Bronchial epithelial cell (primary cell): Measurements from ENCODE around the gene CACHD1. TPM values are rescaled to one million over a fixed set of nuclear protein-coding genes. Genes with fewer than 3 reads are reported as not detected.

Experiments used
- DNase-seq: peaks from one replicate; pipeline ENCODE4 v3.0.0-alpha.2; 2010; ENCODE audit warnings: low read depth
- FAIRE-seq: peaks from 2 replicates; lab custom pipeline; 2011; peaks lifted over from hg19 to GRCh38; lab: Jason Lieb, UNC
- H3K27me3 ChIP-seq: 2 replicates; pipeline ENCODE4 v1.5.1; 2011; ENCODE audit warnings: low read length; ENCODE audit not compliant: control insufficient read depth, insufficient read depth
- H3K36me3 ChIP-seq: 2 replicates; pipeline ENCODE4 v1.5.1; 2011; ENCODE audit warnings: low read length; ENCODE audit not compliant: control insufficient read depth, insufficient read depth
- H3K4me3 ChIP-seq: 2 replicates; pipeline ENCODE4 v1.5.1; 2011; ENCODE audit warnings: mild to moderate bottlenecking, low read depth, low read length, control low read depth
- total RNA-seq: library from RNA; depleted of rRNA; stranded (reverse); fragments of >200 nt; gene quantifications from 2 replicates; pipeline ENCODE4 v1.2.1, GENCODE V29; 2014
- TF ChIP-seq, protein P1 (sequence below): IDR thresholded peaks from 2 replicates; pipeline ENCODE4 v1.5.1; 2011; ENCODE audit warnings: mild to moderate bottlenecking, moderate library complexity, low read length, control low read depth, inconsistent platforms; ENCODE audit not compliant: insufficient read depth, severe bottlenecking

CACHD1 gene
- total RNA-seq, 1 donor from 2014 or later: 1.8 TPM

DNA sequence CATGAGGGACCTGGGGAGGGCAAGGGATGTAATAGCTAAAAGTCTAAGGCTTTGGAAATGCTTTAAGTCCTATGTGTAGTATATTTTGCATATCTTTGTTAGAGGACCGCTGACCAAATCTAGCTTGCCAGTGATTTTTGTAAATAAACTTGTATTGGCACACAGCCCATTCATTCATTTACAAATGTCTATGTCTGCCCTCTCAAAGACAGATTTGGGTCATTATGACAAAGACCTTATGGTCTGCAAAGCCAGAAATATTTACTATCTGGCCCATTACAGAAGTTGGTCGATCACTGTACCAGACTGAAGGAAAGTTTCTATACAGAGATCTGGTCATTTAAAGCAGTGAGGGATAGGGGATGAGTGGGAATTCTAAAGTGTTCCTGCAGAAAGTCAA lies 154.9 kb downstream of the CACHD1 start:
- DNase-seq: no peak
- Histone ChIP-seq H3K36me3 (no peaks in the 10 kb centered on the region), H3K4me3 (no peak overlapping the region), H3K27me3 (no peaks in the 10 kb centered on the region)
- no peak for FAIRE-seq
- TF ChIP-seq, protein P1, sequence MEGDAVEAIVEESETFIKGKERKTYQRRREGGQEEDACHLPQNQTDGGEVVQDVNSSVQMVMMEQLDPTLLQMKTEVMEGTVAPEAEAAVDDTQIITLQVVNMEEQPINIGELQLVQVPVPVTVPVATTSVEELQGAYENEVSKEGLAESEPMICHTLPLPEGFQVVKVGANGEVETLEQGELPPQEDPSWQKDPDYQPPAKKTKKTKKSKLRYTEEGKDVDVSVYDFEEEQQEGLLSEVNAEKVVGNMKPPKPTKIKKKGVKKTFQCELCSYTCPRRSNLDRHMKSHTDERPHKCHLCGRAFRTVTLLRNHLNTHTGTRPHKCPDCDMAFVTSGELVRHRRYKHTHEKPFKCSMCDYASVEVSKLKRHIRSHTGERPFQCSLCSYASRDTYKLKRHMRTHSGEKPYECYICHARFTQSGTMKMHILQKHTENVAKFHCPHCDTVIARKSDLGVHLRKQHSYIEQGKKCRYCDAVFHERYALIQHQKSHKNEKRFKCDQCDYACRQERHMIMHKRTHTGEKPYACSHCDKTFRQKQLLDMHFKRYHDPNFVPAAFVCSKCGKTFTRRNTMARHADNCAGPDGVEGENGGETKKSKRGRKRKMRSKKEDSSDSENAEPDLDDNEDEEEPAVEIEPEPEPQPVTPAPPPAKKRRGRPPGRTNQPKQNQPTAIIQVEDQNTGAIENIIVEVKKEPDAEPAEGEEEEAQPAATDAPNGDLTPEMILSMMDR: no peak

DNA sequence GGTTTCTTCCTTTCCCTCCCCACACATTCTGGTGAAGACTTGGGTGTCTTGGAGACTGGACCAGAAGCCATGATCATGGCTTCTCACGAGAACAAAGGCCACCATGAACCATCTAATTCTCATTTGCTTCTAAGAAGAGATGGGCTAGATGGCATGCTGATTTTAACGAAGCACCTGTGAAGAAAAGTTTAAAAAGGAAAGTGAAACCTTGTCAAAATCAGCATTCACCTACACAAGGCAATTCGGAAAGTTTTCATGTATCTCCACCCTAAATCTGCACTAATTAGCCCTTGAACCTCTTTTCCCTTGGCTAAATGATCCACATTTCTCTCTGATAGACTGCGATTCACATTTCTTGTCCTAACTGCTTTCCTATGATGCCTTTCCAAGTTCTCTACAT lies 160.7 kb downstream of the CACHD1 start:
- Histone ChIP-seq H3K4me3 (no peak overlapping the region), H3K27me3 (no peaks in the 10 kb centered on the region), H3K36me3 (no peaks in the 10 kb centered on the region)
- FAIRE-seq (no peak), DNase-seq (no peak)
- TF ChIP-seq, protein P1: no peak

DNA sequence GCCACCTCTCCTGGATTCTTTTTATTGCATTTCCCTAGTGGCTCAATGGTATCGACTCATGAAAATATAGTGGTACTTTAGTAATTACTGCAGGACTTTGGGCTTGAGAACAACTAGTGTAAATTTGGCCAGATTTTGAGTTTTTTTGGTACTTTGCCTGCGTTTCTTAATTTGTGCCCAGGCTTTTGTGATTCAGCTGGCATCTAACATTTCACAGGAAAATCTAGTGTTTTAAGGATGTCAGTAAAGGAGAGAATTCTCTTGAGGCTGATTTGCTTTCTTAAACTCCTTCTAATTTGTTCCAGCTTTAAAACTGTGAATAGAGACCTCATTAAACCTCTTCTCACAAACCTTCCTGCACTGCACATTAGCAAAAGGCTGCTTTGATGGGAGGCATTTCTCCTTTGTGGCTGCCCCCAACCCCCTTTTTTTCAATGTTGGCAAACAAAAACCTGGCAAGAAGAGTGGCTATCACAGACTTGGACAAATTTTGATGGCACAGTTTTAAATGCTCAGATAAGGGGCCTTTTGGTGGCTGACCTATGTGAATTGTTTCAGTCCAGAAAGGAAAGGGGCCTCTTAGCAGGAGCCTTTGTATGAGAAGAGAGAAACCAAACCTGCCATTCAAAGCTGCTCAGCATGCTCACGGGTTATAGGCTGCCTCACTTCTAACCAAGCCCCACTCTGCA lies 161.6 kb downstream of the CACHD1 start:
- Histone ChIP-seq H3K27me3 (no peaks in the 10 kb centered on the region), H3K4me3 (no peak overlapping the region), H3K36me3 (no peaks in the 10 kb centered on the region)
- TF ChIP-seq, protein P1: no peak
- no peak for DNase-seq
- no peak for FAIRE-seq

DNA sequence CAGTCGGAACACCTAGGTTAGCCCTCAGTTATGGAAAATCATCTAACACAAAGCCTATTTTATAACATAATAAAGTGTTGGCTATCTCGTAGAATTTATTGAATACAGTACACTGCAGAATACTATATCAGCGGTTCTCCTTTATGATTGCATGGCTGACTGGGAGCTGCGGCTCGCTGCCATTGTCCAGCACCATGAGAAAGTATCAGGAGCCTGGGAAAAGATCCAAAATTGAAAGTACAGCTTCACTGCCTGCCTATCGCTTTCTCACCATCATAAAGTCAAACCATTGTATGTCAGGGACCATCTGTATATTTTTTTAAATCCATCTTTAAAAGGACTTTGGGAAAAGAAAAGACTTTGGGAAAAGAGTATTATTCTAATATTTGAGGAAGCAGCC lies 163.0 kb downstream of the CACHD1 start:
- DNase-seq: no peak
- Histone ChIP-seq H3K27me3 (no peaks in the 10 kb centered on the region), H3K36me3 (no peaks in the 10 kb centered on the region), H3K4me3 (no peak overlapping the region)
- TF ChIP-seq, protein P1: no peak
- FAIRE-seq: no peak

DNA sequence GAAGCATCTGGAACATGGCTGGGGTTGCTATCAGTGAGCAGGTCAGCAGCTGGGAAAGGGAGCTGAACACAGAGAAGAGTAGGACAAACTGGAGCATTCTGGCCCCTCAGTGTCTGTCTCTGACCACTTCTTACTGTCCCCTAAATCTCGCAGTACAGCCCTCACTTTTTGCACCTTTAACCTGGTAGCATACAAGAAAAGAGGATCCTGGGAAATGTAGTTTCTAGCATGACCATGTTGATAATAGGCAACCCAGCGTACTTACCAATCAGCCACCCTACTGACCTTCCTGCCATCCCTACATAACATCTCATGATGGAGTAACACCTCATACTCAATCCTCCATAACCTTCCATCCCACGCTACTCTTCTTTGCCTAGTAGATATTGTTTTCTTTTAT lies 175.8 kb downstream of the CACHD1 start:
- no peak overlapping the region for H3K4me3 ChIP-seq
- DNase-seq (no peak), FAIRE-seq (no peak)
- H3K36me3 ChIP-seq: no peaks in the 10 kb centered on the region
- TF ChIP-seq, protein P1: no peak
- H3K27me3 ChIP-seq: no peaks in the 10 kb centered on the region

DNA sequence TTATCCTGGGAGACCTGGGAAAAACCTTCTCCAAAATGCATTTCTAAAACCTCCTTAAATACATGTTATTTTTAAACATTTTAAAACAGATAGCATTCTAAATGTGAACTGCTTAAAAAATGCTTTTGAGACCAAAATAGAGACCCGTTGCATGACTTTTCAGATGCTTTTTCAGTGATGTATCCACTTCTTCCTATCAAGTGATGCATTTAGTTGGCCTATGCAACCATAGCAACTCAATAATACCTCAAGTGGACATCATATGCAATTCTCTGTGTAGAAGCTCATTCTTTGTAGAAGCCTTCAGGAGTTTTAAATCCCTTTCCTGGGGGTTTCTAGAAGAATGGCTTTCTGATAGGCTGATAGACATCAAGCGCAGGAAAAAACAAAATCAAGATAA lies 180.5 kb downstream of the CACHD1 start:
- no peaks in the 10 kb centered on the region for H3K36me3 ChIP-seq
- TF ChIP-seq, protein P1: no peak
- no peak overlapping the region for H3K4me3 ChIP-seq
- DNase-seq (no peak), FAIRE-seq (no peak)
- no peaks in the 10 kb centered on the region for H3K27me3 ChIP-seq
